Measurements from ENCODE around the gene SLC22A23. TPM values are rescaled to one million over a fixed set of nuclear protein-coding genes. Genes with fewer than 3 reads are reported as not detected.
A peak's percentile ranks its signal among the peaks of the same experiment; 100 is the strongest.

SLC22A23 gene
- total RNA-seq, 1 donor: 18.1 TPM

DNA sequence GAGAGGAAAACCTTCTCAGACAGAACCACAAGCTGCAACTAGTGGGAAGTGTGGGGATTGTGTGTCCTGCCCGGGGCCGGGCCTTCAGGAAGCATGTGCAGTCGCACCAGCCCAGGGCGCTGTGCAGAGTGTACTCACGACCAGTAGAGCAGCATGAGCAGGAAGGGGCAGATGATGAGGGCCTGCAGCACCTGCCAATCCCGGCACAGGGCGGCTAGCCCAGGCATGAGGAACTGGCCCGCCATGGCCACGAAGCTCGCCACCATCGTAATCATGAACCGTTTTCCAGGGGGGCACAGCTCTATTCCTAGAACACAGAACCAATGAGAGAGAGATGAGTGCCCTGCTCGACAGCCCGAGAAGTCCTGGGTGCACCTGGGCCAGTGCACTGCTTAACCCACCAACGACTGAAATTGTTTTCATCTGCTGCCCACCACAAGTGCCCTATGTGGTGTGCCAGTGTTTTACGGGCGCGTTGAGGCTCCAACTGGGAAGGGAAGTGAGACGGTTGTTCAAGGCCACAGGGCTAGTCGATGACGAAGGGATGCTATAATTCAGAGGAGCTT, 133.1 kb downstream of the SLC22A23 start:
- DNase-seq (ENCODE audit: insufficient read length, low spot score, missing footprints): no peak
- Histone ChIP-seq H2AFZ (ENCODE audit: low read length) (no peak overlapping the region), H3K27ac (ENCODE audit: low read depth, low read length) (peak overlapping the region; percentile 93), H3K4me3 (ENCODE audit: insufficient read depth, low read length) (no peak overlapping the region), H3K4me1 (ENCODE audit: insufficient read depth, low read length) (peaks cover 32% of the 10 kb centered on the region), H4K20me1 (ENCODE audit: insufficient read depth, low read length) (peaks cover 3% of the 10 kb centered on the region), H3K27me3 (ENCODE audit: insufficient read depth, low read length) (no peaks in the 10 kb centered on the region), H3K4me2 (ENCODE audit: insufficient read depth, low read length) (peak overlapping the region; percentile 58), H3K9me3 (ENCODE audit: low read depth, low read length) (no peaks in the 10 kb centered on the region), H3K36me3 (ENCODE audit: insufficient read depth, low read length) (no peaks in the 10 kb centered on the region), H3K79me2 (ENCODE audit: insufficient read depth, low read length) (peaks cover 5% of the 10 kb centered on the region)
- TF ChIP-seq, protein P1, sequence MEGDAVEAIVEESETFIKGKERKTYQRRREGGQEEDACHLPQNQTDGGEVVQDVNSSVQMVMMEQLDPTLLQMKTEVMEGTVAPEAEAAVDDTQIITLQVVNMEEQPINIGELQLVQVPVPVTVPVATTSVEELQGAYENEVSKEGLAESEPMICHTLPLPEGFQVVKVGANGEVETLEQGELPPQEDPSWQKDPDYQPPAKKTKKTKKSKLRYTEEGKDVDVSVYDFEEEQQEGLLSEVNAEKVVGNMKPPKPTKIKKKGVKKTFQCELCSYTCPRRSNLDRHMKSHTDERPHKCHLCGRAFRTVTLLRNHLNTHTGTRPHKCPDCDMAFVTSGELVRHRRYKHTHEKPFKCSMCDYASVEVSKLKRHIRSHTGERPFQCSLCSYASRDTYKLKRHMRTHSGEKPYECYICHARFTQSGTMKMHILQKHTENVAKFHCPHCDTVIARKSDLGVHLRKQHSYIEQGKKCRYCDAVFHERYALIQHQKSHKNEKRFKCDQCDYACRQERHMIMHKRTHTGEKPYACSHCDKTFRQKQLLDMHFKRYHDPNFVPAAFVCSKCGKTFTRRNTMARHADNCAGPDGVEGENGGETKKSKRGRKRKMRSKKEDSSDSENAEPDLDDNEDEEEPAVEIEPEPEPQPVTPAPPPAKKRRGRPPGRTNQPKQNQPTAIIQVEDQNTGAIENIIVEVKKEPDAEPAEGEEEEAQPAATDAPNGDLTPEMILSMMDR (IDR thresholded peaks at IDR 0.05; ENCODE audit: extremely low read depth, low read depth, low read length): no peak

DNA sequence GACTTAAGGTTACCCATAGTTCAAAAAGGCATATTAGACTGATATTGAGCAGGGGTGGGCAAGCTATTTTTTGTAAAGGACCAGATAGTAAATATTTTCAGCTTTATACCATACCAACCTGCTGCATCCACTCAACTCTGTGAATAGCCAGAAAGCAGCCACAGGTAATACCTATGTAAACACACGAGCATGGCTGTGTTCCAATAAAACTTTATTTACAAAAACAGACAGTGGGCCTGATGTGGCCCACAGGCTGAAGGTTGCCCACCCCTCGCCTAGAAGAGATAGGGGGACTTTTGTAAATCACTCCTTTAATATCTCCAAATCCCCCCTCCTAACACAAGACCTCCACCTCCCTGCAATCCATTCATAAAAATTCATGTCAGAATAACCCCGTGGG, 133.7 kb downstream of the SLC22A23 start:
- no peaks in the 10 kb centered on the region for H3K27me3 ChIP-seq (ENCODE audit: insufficient read depth, low read length)
- no peak for DNase-seq (ENCODE audit: insufficient read length, low spot score, missing footprints)
- H3K27ac ChIP-seq (ENCODE audit: low read depth, low read length): no peak overlapping the region
- TF ChIP-seq, protein P1 (IDR thresholded peaks at IDR 0.05; ENCODE audit: extremely low read depth, low read depth, low read length): no peak
- no peaks in the 10 kb centered on the region for H3K9me3 ChIP-seq (ENCODE audit: low read depth, low read length)
- H3K36me3 ChIP-seq (ENCODE audit: insufficient read depth, low read length): no peaks in the 10 kb centered on the region
- peaks cover 27% of the 10 kb centered on the region for H3K4me1 ChIP-seq (ENCODE audit: insufficient read depth, low read length)
- H3K4me2 ChIP-seq (ENCODE audit: insufficient read depth, low read length): no peak overlapping the region
- peaks cover 5% of the 10 kb centered on the region for H3K79me2 ChIP-seq (ENCODE audit: insufficient read depth, low read length)
- H4K20me1 ChIP-seq (ENCODE audit: insufficient read depth, low read length): peaks cover 3% of the 10 kb centered on the region
- H3K4me3 ChIP-seq (ENCODE audit: insufficient read depth, low read length): no peak overlapping the region
- no peak overlapping the region for H2AFZ ChIP-seq (ENCODE audit: low read length)

DNA sequence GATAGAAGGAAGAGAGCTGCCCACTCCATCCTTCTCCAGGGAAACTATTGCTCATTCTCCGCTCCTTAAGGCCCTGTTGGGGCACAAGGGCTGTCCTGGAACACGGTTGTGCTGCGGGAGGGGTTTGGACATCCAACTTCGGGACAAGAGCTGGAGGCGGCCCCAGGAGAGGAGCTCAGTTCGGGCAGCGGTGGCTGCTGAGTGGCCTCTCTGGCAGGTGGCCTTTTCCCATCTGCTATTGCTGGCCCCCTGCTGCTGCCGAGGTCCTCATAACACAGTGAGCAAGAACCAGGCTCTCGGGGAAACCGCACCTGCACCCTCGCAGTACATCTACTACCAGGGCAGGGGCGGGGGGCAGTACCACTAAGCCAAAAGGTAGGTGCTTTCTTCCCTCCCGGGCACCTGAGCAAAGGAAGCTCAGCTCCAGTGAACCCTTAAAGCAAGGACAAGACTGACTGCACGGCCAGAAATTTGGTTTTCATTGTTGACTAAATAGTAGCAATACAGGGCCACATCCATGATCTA, 134.4 kb downstream of the SLC22A23 start:
- Histone ChIP-seq H3K79me2 (ENCODE audit: insufficient read depth, low read length) (peaks cover 5% of the 10 kb centered on the region), H3K9me3 (ENCODE audit: low read depth, low read length) (no peaks in the 10 kb centered on the region), H4K20me1 (ENCODE audit: insufficient read depth, low read length) (peaks cover 3% of the 10 kb centered on the region), H3K27me3 (ENCODE audit: insufficient read depth, low read length) (no peaks in the 10 kb centered on the region), H3K4me1 (ENCODE audit: insufficient read depth, low read length) (peaks cover 27% of the 10 kb centered on the region), H3K36me3 (ENCODE audit: insufficient read depth, low read length) (no peaks in the 10 kb centered on the region), H2AFZ (ENCODE audit: low read length) (no peak overlapping the region), H3K4me2 (ENCODE audit: insufficient read depth, low read length) (no peak overlapping the region), H3K4me3 (ENCODE audit: insufficient read depth, low read length) (no peak overlapping the region), H3K27ac (ENCODE audit: low read depth, low read length) (no peak overlapping the region)
- DNase-seq (ENCODE audit: insufficient read length, low spot score, missing footprints): no peak
- TF ChIP-seq, protein P1 (IDR thresholded peaks at IDR 0.05; ENCODE audit: extremely low read depth, low read depth, low read length): no peak

DNA sequence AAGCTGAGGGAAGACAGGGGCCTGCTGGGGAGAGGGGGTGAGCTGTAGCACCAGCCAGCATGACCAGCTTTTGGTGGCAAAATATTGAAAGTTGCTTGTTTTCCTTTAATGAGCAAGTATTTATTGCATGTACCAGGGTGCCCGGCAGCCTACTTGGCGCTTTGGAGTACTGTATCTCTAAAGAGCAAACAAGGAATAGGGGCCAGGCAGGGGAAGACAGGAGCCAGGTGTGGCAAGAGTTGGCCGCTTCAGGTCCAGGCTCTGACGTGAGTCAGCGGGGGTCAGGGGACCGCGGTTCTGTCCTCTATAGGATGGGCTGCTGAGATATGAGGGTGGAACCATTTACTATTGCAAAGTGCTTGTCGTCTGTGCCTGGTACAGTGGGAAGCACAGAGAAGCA, 135.0 kb downstream of the SLC22A23 start:
- TF ChIP-seq, protein P1 (IDR thresholded peaks at IDR 0.05; ENCODE audit: extremely low read depth, low read depth, low read length): no peak
- no peaks in the 10 kb centered on the region for H3K9me3 ChIP-seq (ENCODE audit: low read depth, low read length)
- no peak overlapping the region for H3K4me3 ChIP-seq (ENCODE audit: insufficient read depth, low read length)
- no peak overlapping the region for H2AFZ ChIP-seq (ENCODE audit: low read length)
- no peak overlapping the region for H3K27ac ChIP-seq (ENCODE audit: low read depth, low read length)
- peaks cover 5% of the 10 kb centered on the region for H3K79me2 ChIP-seq (ENCODE audit: insufficient read depth, low read length)
- peaks cover 3% of the 10 kb centered on the region for H4K20me1 ChIP-seq (ENCODE audit: insufficient read depth, low read length)
- peaks cover 27% of the 10 kb centered on the region for H3K4me1 ChIP-seq (ENCODE audit: insufficient read depth, low read length)
- no peaks in the 10 kb centered on the region for H3K36me3 ChIP-seq (ENCODE audit: insufficient read depth, low read length)
- DNase-seq (ENCODE audit: insufficient read length, low spot score, missing footprints): no peak
- no peaks in the 10 kb centered on the region for H3K27me3 ChIP-seq (ENCODE audit: insufficient read depth, low read length)
- no peak overlapping the region for H3K4me2 ChIP-seq (ENCODE audit: insufficient read depth, low read length)

Data from osteoblast (primary cell).